ENCODE measurements around the gene MAPT.
"Not testable (repeated sequence)": the region's sequence is repeated elsewhere in the genome, so short reads cannot be mapped to it uniquely, and the experiment has no call there.

The MAPT gene

DNA sequence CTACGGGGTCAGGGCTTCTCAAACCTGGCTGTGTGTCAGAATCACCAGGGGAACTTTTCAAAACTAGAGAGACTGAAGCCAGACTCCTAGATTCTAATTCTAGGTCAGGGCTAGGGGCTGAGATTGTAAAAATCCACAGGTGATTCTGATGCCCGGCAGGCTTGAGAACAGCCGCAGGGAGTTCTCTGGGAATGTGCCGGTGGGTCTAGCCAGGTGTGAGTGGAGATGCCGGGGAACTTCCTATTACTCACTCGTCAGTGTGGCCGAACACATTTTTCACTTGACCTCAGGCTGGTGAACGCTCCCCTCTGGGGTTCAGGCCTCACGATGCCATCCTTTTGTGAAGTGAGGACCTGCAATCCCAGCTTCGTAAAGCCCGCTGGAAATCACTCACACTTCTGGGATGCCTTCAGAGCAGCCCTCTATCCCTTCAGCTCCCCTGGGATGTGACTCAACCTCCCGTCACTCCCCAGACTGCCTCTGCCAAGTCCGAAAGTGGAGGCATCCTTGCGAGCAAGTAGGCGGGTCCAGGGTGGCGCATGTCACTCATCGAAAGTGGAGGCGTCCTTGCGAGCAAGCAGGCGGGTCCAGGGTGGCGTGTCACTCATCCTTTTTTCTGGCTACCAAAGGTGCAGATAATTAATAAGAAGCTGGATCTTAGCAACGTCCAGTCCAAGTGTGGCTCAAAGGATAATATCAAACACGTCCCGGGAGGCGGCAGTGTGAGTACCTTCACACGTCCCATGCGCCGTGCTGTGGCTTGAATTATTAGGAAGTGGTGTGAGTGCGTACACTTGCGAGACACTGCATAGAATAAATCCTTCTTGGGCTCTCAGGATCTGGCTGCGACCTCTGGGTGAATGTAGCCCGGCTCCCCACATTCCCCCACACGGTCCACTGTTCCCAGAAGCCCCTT is 115.6 kb downstream of the MAPT start:
- DNase-seq (ENCODE audit: low spot score) = no peak

DNA sequence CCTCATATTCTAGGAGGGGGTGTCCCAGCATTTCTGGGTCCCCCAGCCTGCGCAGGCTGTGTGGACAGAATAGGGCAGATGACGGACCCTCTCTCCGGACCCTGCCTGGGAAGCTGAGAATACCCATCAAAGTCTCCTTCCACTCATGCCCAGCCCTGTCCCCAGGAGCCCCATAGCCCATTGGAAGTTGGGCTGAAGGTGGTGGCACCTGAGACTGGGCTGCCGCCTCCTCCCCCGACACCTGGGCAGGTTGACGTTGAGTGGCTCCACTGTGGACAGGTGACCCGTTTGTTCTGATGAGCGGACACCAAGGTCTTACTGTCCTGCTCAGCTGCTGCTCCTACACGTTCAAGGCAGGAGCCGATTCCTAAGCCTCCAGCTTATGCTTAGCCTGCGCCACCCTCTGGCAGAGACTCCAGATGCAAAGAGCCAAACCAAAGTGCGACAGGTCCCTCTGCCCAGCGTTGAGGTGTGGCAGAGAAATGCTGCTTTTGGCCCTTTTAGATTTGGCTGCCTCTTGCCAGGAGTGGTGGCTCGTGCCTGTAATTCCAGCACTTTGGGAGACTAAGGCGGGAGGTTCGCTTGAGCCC is 116.3 kb downstream of the MAPT start:
- no peak for DNase-seq (ENCODE audit: low spot score)

DNA sequence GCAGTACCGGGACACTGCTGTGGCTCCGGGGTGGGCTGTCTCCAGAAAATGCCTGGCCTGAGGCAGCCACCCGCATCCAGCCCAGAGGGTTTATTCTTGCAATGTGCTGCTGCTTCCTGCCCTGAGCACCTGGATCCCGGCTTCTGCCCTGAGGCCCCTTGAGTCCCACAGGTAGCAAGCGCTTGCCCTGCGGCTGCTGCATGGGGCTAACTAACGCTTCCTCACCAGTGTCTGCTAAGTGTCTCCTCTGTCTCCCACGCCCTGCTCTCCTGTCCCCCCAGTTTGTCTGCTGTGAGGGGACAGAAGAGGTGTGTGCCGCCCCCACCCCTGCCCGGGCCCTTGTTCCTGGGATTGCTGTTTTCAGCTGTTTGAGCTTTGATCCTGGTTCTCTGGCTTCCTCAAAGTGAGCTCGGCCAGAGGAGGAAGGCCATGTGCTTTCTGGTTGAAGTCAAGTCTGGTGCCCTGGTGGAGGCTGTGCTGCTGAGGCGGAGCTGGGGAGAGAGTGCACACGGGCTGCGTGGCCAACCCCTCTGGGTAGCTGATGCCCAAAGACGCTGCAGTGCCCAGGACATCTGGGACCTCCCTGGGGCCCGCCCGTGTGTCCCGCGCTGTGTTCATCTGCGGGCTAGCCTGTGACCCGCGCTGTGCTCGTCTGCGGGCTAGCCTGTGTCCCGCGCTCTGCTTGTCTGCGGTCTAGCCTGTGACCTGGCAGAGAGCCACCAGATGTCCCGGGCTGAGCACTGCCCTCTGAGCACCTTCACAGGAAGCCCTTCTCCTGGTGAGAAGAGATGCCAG is 117.6 kb downstream of the MAPT start:
- DNase-seq (ENCODE audit: low spot score) = no peak

DNA sequence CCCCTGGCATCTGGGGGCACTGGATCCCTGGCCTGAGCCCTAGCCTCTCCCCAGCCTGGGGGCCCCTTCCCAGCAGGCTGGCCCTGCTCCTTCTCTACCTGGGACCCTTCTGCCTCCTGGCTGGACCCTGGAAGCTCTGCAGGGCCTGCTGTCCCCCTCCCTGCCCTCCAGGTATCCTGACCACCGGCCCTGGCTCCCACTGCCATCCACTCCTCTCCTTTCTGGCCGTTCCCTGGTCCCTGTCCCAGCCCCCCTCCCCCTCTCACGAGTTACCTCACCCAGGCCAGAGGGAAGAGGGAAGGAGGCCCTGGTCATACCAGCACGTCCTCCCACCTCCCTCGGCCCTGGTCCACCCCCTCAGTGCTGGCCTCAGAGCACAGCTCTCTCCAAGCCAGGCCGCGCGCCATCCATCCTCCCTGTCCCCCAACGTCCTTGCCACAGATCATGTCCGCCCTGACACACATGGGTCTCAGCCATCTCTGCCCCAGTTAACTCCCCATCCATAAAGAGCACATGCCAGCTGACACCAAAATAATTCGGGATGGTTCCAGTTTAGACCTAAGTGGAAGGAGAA is 118.2 kb downstream of the MAPT start:
- DNase-seq (ENCODE audit: low spot score) = no peak

DNA sequence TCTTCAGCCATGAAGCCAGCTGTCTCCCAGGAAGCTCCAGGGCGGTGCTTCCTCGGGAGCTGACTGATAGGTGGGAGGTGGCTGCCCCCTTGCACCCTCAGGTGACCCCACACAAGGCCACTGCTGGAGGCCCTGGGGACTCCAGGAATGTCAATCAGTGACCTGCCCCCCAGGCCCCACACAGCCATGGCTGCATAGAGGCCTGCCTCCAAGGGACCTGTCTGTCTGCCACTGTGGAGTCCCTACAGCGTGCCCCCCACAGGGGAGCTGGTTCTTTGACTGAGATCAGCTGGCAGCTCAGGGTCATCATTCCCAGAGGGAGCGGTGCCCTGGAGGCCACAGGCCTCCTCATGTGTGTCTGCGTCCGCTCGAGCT is 118.8 kb downstream of the MAPT start:
- DNase-seq (ENCODE audit: low spot score) = no peak

DNA sequence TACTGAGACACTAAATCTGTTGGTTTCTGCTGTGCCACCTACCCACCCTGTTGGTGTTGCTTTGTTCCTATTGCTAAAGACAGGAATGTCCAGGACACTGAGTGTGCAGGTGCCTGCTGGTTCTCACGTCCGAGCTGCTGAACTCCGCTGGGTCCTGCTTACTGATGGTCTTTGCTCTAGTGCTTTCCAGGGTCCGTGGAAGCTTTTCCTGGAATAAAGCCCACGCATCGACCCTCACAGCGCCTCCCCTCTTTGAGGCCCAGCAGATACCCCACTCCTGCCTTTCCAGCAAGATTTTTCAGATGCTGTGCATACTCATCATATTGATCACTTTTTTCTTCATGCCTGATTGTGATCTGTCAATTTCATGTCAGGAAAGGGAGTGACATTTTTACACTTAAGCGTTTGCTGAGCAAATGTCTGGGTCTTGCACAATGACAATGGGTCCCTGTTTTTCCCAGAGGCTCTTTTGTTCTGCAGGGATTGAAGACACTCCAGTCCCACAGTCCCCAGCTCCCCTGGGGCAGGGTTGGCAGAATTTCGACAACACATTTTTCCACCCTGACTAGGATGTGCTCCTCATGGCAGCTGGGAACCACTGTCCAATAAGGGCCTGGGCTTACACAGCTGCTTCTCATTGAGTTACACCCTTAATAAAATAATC is 119.3 kb downstream of the MAPT start:
- no peak for DNase-seq (ENCODE audit: low spot score)

DNA sequence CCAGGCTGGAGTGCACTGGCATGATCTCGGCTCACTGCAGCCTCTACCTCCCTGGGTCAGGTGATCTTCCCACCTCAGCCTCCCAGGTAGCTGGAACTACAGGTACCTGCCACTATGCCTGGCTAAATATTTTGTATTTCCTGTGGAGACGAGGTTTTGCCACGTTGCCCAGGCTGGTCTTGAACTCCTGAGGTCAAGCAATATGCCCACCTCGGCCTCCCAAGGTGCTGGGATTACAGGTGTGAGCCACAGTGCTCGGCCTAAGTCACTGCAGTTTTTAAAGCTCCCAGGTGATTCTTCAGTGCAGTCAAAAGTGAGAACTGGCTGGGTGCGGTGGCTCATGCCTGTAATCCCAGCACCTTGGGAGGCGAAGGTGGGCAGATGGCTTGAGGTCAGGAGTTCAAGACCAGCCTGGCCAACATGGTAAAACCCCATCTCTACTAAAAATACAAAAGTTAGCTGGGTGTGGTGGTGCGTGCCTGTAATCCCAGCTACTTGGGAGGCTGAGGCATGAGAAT is 125.1 kb downstream of the MAPT start:
- DNase-seq (ENCODE audit: low spot score) = not testable (repeated sequence)

DNA sequence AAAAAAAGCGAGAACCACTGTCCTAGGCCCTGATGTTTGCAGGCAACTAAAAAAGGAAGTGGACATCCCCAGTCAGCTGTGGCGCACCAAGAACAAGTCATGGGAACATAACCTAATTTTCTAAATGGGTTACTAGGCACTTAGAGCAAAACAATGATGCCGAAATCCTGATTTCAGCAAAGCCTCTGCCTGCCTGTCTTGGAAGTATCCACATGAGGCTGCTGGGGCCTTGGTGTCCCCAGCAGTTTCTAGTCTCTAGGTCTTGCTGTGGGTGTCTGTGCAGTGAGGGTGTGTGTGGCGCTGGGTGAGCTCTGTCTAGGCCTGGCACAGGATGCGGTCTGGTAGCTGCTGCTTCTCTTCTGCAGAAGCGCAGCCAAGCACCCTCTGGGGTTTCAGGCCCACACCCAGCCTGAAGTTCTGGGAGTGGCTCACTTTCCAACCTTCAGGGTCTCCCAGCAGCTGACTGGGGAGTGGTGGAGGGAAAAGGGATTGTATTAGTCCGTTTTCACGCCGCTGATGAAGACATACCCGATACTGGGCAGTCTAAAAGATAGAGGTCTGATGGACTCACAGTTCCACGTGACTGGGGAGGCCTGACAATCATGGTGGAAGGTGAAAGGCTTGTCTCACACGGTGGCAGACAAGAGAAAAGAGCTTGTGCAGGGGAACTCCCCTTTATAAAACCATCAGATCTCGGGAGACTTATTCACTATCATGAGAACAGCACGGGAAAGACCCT is 125.8 kb downstream of the MAPT start:
- DNase-seq (ENCODE audit: low spot score) = peak; percentile 76

DNA sequence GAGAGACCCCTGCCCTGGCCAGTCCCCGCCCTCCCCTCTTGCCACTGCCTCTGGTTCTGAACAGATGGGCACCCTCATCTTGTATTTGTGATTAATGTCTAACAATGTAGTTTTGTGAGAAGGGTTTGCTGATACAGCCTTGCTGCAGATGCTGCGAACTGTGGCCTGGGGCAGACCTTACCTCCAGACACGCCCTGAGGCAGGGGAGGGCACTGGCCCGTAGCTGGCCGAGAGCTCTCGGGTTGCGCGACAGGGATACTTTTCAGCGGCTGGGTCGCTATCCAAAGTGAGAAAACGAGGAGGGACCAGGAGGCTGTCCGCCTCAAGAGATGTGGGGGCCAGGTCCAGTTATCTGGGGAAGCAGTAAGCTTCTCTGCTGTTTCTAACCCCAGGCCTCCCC is 126.6 kb downstream of the MAPT start:
- no peak for DNase-seq (ENCODE audit: low spot score)

DNA sequence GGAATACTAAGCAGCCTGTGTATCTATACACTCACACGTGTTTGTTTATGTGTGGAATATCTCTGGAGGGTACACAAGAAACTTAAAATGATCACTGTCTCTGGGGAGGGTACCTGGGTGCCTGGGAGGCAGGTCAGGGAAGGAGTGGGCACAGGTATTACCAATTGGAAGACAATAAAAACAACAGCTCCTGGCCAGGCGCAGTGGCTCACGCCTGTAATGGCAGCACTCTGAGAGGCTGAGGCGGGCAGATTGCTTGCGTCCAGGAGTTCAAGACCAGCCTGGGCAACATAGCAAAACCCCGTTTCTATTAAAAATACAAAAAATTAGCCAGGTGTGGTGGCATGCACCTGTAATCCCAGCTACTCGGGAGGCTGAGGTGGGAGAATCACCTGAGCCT is 129.0 kb downstream of the MAPT start:
- not testable (repeated sequence) for DNase-seq (ENCODE audit: low spot score)

DNA sequence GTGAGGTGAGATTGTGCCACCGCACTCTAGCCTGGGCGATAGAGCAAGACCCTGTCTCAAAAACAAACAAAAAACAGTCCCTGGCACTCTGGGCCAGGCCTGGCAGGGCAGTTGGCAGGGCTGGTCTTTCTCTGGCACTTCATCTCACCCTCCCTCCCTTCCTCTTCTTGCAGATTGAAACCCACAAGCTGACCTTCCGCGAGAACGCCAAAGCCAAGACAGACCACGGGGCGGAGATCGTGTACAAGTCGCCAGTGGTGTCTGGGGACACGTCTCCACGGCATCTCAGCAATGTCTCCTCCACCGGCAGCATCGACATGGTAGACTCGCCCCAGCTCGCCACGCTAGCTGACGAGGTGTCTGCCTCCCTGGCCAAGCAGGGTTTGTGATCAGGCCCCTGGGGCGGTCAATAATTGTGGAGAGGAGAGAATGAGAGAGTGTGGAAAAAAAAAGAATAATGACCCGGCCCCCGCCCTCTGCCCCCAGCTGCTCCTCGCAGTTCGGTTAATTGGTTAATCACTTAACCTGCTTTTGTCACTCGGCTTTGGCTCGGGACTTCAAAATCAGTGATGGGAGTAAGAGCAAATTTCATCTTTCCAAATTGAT is 129.5 kb downstream of the MAPT start:
- DNase-seq (ENCODE audit: low spot score) = no peak

DNA sequence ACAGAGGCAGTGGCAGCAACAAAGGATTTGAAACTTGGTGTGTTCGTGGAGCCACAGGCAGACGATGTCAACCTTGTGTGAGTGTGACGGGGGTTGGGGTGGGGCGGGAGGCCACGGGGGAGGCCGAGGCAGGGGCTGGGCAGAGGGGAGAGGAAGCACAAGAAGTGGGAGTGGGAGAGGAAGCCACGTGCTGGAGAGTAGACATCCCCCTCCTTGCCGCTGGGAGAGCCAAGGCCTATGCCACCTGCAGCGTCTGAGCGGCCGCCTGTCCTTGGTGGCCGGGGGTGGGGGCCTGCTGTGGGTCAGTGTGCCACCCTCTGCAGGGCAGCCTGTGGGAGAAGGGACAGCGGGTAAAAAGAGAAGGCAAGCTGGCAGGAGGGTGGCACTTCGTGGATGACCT is 130.2 kb downstream of the MAPT start:
- DNase-seq (ENCODE audit: low spot score) = no peak

DNA sequence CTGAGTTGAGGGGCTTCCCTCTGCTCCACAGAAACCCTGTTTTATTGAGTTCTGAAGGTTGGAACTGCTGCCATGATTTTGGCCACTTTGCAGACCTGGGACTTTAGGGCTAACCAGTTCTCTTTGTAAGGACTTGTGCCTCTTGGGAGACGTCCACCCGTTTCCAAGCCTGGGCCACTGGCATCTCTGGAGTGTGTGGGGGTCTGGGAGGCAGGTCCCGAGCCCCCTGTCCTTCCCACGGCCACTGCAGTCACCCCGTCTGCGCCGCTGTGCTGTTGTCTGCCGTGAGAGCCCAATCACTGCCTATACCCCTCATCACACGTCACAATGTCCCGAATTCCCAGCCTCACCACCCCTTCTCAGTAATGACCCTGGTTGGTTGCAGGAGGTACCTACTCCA is 130.7 kb downstream of the MAPT start:
- DNase-seq (ENCODE audit: low spot score) = no peak

DNA sequence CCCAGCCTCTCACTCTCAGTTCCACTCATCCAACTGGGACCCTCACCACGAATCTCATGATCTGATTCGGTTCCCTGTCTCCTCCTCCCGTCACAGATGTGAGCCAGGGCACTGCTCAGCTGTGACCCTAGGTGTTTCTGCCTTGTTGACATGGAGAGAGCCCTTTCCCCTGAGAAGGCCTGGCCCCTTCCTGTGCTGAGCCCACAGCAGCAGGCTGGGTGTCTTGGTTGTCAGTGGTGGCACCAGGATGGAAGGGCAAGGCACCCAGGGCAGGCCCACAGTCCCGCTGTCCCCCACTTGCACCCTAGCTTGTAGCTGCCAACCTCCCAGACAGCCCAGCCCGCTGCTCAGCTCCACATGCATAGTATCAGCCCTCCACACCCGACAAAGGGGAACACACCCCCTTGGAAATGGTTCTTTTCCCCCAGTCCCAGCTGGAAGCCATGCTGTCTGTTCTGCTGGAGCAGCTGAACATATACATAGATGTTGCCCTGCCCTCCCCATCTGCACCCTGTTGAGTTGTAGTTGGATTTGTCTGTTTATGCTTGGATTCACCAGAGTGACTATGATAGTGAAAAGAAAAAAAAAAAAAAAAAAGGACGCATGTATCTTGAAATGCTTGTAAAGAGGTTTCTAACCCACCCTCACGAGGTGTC is 131.3 kb downstream of the MAPT start:
- DNase-seq (ENCODE audit: low spot score) = no peak

DNA sequence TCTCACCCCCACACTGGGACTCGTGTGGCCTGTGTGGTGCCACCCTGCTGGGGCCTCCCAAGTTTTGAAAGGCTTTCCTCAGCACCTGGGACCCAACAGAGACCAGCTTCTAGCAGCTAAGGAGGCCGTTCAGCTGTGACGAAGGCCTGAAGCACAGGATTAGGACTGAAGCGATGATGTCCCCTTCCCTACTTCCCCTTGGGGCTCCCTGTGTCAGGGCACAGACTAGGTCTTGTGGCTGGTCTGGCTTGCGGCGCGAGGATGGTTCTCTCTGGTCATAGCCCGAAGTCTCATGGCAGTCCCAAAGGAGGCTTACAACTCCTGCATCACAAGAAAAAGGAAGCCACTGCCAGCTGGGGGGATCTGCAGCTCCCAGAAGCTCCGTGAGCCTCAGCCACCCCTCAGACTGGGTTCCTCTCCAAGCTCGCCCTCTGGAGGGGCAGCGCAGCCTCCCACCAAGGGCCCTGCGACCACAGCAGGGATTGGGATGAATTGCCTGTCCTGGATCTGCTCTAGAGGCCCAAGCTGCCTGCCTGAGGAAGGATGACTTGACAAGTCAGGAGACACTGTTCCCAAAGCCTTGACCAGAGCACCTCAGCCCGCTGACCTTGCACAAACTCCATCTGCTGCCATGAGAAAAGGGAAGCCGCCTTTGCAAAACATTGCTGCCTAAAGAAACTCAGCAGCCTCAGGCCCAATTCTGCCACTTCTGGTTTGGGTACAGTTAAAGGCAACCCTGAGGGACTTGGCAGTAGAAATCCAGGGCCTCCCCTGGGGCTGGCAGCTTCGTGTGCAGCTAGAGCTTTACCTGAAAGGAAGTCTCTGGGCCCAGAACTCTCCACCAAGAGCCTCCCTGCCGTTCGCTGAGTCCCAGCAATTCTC is 132.1 kb downstream of the MAPT start:
- no peak for DNase-seq (ENCODE audit: low spot score)

DNA sequence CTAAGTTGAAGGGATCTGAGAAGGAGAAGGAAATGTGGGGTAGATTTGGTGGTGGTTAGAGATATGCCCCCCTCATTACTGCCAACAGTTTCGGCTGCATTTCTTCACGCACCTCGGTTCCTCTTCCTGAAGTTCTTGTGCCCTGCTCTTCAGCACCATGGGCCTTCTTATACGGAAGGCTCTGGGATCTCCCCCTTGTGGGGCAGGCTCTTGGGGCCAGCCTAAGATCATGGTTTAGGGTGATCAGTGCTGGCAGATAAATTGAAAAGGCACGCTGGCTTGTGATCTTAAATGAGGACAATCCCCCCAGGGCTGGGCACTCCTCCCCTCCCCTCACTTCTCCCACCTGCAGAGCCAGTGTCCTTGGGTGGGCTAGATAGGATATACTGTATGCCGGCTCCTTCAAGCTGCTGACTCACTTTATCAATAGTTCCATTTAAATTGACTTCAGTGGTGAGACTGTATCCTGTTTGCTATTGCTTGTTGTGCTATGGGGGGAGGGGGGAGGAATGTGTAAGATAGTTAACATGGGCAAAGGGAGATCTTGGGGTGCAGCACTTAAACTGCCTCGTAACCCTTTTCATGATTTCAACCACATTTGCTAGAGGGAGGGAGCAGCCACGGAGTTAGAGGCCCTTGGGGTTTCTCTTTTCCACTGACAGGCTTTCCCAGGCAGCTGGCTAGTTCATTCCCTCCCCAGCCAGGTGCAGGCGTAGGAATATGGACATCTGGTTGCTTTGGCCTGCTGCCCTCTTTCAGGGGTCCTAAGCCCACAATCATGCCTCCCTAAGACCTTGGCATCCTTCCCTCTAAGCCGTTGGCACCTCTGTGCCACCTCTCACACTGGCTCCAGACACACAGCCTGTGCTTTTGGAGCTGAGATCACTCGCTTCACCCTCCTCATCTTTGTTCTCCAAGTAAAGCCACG is 133.0 kb downstream of the MAPT start:
- DNase-seq (ENCODE audit: low spot score) = no peak

DNA sequence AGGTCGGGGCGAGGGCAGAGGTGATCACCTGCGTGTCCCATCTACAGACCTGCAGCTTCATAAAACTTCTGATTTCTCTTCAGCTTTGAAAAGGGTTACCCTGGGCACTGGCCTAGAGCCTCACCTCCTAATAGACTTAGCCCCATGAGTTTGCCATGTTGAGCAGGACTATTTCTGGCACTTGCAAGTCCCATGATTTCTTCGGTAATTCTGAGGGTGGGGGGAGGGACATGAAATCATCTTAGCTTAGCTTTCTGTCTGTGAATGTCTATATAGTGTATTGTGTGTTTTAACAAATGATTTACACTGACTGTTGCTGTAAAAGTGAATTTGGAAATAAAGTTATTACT is 133.6 kb downstream of the MAPT start:
- DNase-seq (ENCODE audit: low spot score) = no peak

DNA sequence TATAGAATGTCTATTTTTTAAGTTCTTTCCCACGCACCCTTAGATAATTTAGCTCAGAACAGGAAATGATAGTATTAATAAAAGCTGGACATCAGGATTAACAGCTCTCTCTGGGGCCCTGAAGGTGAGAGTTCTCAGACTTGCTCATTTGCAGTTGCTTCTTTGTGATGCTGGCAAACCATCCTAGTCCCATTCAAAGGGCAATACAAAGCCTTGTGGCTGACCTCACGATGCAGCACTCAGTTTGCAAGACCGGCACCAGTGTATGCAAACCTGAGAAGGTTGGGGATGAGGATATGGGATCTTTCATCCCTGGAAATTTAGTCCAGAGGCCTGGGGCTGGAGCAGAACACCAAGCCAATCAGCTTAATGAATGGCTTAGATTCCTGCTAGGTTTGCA is 134.0 kb downstream of the MAPT start:
- DNase-seq (ENCODE audit: low spot score) = no peak

Data from CD4-positive, alpha-beta T cell treated with Interleukin-15 for 4 hours (primary cell).